Neural progenitor cell (in vitro differentiated cells): ENCODE measurements around the gene PTTG1IP. TPM values are rescaled to one million over a fixed set of nuclear protein-coding genes. Genes with fewer than 3 reads are reported as not detected.
A peak's percentile ranks its signal among the peaks of the same experiment; 100 is the strongest.

Experiments
- DNase-seq: peaks from one replicate; pipeline ENCODE4 v3.0.0-alpha.2; 2016; ENCODE audit warnings: low spot score
- H2AFZ ChIP-seq: fragments of 200-600 bp; sonication (generic); replicated peaks from 2 replicates; pipeline ENCODE4 v1.6.1; 2016; ENCODE audit warnings: antibody characterized with exemption
- H3F3A ChIP-seq: fragments of 200-600 bp; sonication (generic); 2 replicates; pipeline ENCODE4 v1.6.1; 2016; ENCODE audit warnings: antibody characterized with exemption, low read depth
- H3K27ac ChIP-seq: fragments of 200-600 bp; sonication (generic); 2 replicates; pipeline ENCODE4 v1.5.1; 2016; ENCODE audit warnings: mild to moderate bottlenecking
- H3K27me3 ChIP-seq: fragments of 200-600 bp; sonication (generic); 2 replicates; pipeline ENCODE4 v1.6.1; 2016; ENCODE audit warnings: mild to moderate bottlenecking, moderate library complexity
- H3K36me3 ChIP-seq: fragments of 200-600 bp; sonication (generic); 2 replicates; pipeline ENCODE4 v1.5.1; 2016
- H3K4me1 ChIP-seq: fragments of 200-600 bp; sonication (generic); 2 replicates; pipeline ENCODE4 v1.6.1; 2016; ENCODE audit warnings: mixed run types
- H3K4me2 ChIP-seq: fragments of 200-600 bp; sonication (generic); 2 replicates; pipeline ENCODE4 v1.6.1; 2016
- H3K4me3 ChIP-seq: fragments of 200-600 bp; sonication (generic); 2 replicates; pipeline ENCODE4 v1.5.1; 2016
- H3K79me2 ChIP-seq: fragments of 200-600 bp; sonication (generic); 2 replicates; pipeline ENCODE4 v1.6.1; 2016; ENCODE audit warnings: low read depth
- H3K9ac ChIP-seq: fragments of 200-600 bp; sonication (generic); 2 replicates; pipeline ENCODE4 v1.6.1; 2016
- H3K9me3 ChIP-seq: fragments of 200-600 bp; sonication (generic); 2 replicates; pipeline ENCODE4 v1.5.1; 2016; ENCODE audit warnings: low read depth
- H4K20me1 ChIP-seq: fragments of 200-600 bp; sonication (generic); 2 replicates; pipeline ENCODE4 v1.6.1; 2016; ENCODE audit warnings: low read depth
- H3K27ac Mint-ChIP-seq: 3 replicates; pipeline ENCODE4 v1.8.0; 2021; ENCODE audit warnings: mixed read lengths
- H3K27me3 Mint-ChIP-seq: 2 replicates; pipeline ENCODE4 v1.8.0; 2022; ENCODE audit warnings: low read depth, mild to moderate bottlenecking, inconsistent platforms, moderate library complexity, mixed read lengths; ENCODE audit not compliant: insufficient read depth
- H3K36me3 Mint-ChIP-seq: 3 replicates; pipeline ENCODE4 v1.8.0; 2021; ENCODE audit warnings: mixed read lengths
- H3K4me1 Mint-ChIP-seq: 3 replicates; pipeline ENCODE4 v1.8.0; 2021; ENCODE audit warnings: mixed read lengths
- H3K4me3 Mint-ChIP-seq: 3 replicates; pipeline ENCODE4 v1.8.0; 2021; ENCODE audit warnings: mild to moderate bottlenecking, moderate library complexity, mixed read lengths
- H3K9me3 Mint-ChIP-seq: 3 replicates; pipeline ENCODE4 v1.8.0; 2020; ENCODE audit warnings: mixed read lengths
- CTCF ChIP-seq: fragments of 200-600 bp; sonication (generic); IDR thresholded peaks from 2 replicates; pipeline ENCODE4 v1.5.1; 2017; ENCODE audit warnings: antibody characterized with exemption, mild to moderate bottlenecking
- EZH2 ChIP-seq: fragments of 200-600 bp; sonication (generic); IDR thresholded peaks from 2 replicates; pipeline ENCODE4 v1.6.1; 2017; ENCODE audit warnings: antibody characterized with exemption, mild to moderate bottlenecking, moderate library complexity
- EZH2phosphoT487 ChIP-seq: fragments of 200-600 bp; sonication (generic); IDR thresholded peaks from 2 replicates; pipeline ENCODE4 v1.6.1; 2017; ENCODE audit warnings: antibody characterized with exemption
- total RNA-seq: library from RNA; depleted of rRNA; stranded (reverse); fragments of >200 nt; gene quantifications from 2 replicates; pipeline ENCODE4 v1.2.3, GENCODE V29; 2015; ENCODE audit warnings: low replicate concordance

Gene PTTG1IP
- total RNA-seq, 1 donor from 2014 or later, result 162 TPM

GRCh38 chr21:44846485-44847260 is 26.8 kb downstream of the PTTG1IP start:
- peak overlapping the region; percentile 33 for H3K4me3 ChIP-seq
- H3K79me2 ChIP-seq, result no peaks in the 10 kb centered on the region
- no peaks in the 10 kb centered on the region for H3K36me3 ChIP-seq
- Mint-ChIP-seq H3K27me3 (peaks cover 6% of the 10 kb centered on the region), H3K27ac (peak overlapping the region; percentile 57), H3K36me3 (peaks cover 9% of the 10 kb centered on the region), H3K4me1 (peaks cover 13% of the 10 kb centered on the region), H3K9me3 (no peaks in the 10 kb centered on the region), H3K4me3 (no peak overlapping the region)
- H4K20me1 ChIP-seq, result no peaks in the 10 kb centered on the region
- TF ChIP-seq EZH2phosphoT487 (no peak), EZH2 (no peak), CTCF (no peak)
- peak overlapping the region; percentile 71 for H3K4me2 ChIP-seq
- peaks cover 6% of the 10 kb centered on the region for H3K4me1 ChIP-seq
- H3K9me3 ChIP-seq, result no peaks in the 10 kb centered on the region
- no peak overlapping the region for H2AFZ ChIP-seq
- no peaks in the 10 kb centered on the region for H3K27me3 ChIP-seq
- H3K27ac ChIP-seq, result no peak overlapping the region
- DNase-seq, result peak; percentile 31
- no peak overlapping the region for H3K9ac ChIP-seq
- peaks cover 25% of the 10 kb centered on the region for H3F3A ChIP-seq

- Histone ChIP-seq H3K36me3 (no peaks in the 10 kb centered on the region), H3K9me3 (no peaks in the 10 kb centered on the region), H3K27ac (no peak overlapping the region), H3F3A (peaks cover 25% of the 10 kb centered on the region), H4K20me1 (no peaks in the 10 kb centered on the region), H3K9ac (no peak overlapping the region), H3K79me2 (no peaks in the 10 kb centered on the region), H3K4me3 (peak overlapping the region; percentile 33), H2AFZ (no peak overlapping the region), H3K4me1 (peaks cover 6% of the 10 kb centered on the region), H3K27me3 (no peaks in the 10 kb centered on the region), H3K4me2 (peak overlapping the region; percentile 71)
- peaks cover 13% of the 10 kb centered on the region for H3K4me1 Mint-ChIP-seq
- no peak for DNase-seq
- peaks cover 7% of the 10 kb centered on the region for H3K27me3 Mint-ChIP-seq
- peaks cover 9% of the 10 kb centered on the region for H3K36me3 Mint-ChIP-seq
- H3K27ac Mint-ChIP-seq, result peak overlapping the region; percentile 57
- no peak overlapping the region for H3K4me3 Mint-ChIP-seq
- TF ChIP-seq CTCF, result no peak
- no peak for TF ChIP-seq EZH2
- no peak for TF ChIP-seq EZH2phosphoT487
- no peaks in the 10 kb centered on the region for H3K9me3 Mint-ChIP-seq
Observed at GRCh38 chr21:44846224-44846484, 27.3 kb downstream of the PTTG1IP start.

- Histone ChIP-seq H3K36me3 (no peaks in the 10 kb centered on the region), H3K9me3 (no peaks in the 10 kb centered on the region), H3F3A (peaks cover 25% of the 10 kb centered on the region), H4K20me1 (no peaks in the 10 kb centered on the region), H3K27me3 (no peaks in the 10 kb centered on the region), H3K79me2 (no peaks in the 10 kb centered on the region), H3K4me1 (peaks cover 6% of the 10 kb centered on the region), H2AFZ (peak overlapping the region; percentile 70), H3K9ac (no peak overlapping the region), H3K27ac (no peak overlapping the region), H3K4me3 (peak overlapping the region; percentile 33), H3K4me2 (peak overlapping the region; percentile 71)
- peaks cover 10% of the 10 kb centered on the region for H3K27me3 Mint-ChIP-seq
- DNase-seq, result peak; percentile 88
- no peak overlapping the region for H3K4me3 Mint-ChIP-seq
- peaks cover 13% of the 10 kb centered on the region for H3K4me1 Mint-ChIP-seq
- no peak overlapping the region for H3K27ac Mint-ChIP-seq
- peaks cover 5% of the 10 kb centered on the region for H3K36me3 Mint-ChIP-seq
- TF ChIP-seq CTCF, result peak; percentile 52
- no peak for TF ChIP-seq EZH2phosphoT487
- TF ChIP-seq EZH2, result no peak
- no peaks in the 10 kb centered on the region for H3K9me3 Mint-ChIP-seq
Observed at GRCh38 chr21:44845418-44846223, 27.9 kb downstream of the PTTG1IP start.
